ENCODE results near the gene IDUA.

- TF ChIP-seq CTCF (conservative IDR thresholded peaks at IDR 0.05; ENCODE audit: low read depth, low read length) (no peak), EZH2 (IDR thresholded peaks at IDR 0.05; ENCODE audit: low read length, unreplicated experiment) (no peak)
Measured at GRCh38 chr4:1040344-1041146, 53.7 kb downstream of the IDUA start.
